Naive thymus-derived CD4-positive, alpha-beta T cell (primary cell): Measurements from ENCODE around the gene ROBO1. TPM values are rescaled to one million over a fixed set of nuclear protein-coding genes. Genes with fewer than 3 reads are reported as not detected.

Experiments
- ATAC-seq: fragments of 150-1000 bp; cut with Tn5 transposase; 2 replicates; pipeline ENCODE4 v1.10.0; 2021; ENCODE audit warnings: mild to moderate bottlenecking, moderate library complexity
- CTCF ChIA-PET: fragments of 350-600 bp; sonication (Branson Sonifier 250); formaldehyde crosslinking; loops from one replicate; lab custom pipeline; 2021; ENCODE audit warnings: antibody characterized with exemption; lab: Charles Lee
- POLR2A ChIA-PET: fragments of 350-600 bp; sonication (Branson Sonifier 250); formaldehyde crosslinking; loops from one replicate; lab custom pipeline; 2021; ENCODE audit warnings: antibody characterized with exemption, inconsistent platforms; lab: Charles Lee
- DNase-seq, 9 donors: peaks; one replicate each; pipeline versions ENCODE4 v3.0.0 to v3.0.0-alpha.2; 2020 to 2022; ENCODE audit warnings: mixed read lengths in 1 of 9
- H3K27ac ChIP-seq: one replicate; pipeline ENCODE4 v1.7.0; 2013; ENCODE audit warnings: mild to moderate bottlenecking, low read depth, low read length, moderate library complexity
- H3K27me3 ChIP-seq, 2 donors: one replicate each; pipeline ENCODE4 v1.7.0; 2013; ENCODE audit warnings: low read length in 2 of 2, mild to moderate bottlenecking in 2 of 2, moderate library complexity in 2 of 2; ENCODE audit not compliant: control insufficient read depth in 2 of 2, insufficient read depth in 2 of 2
- H3K36me3 ChIP-seq, 3 experiments: 1 replicate in 2 of 3; 2 replicates in 1 of 3; pipeline ENCODE4 v1.7.0; 2013; ENCODE audit warnings: low read length in 3 of 3, mild to moderate bottlenecking in 3 of 3, moderate library complexity in 1 of 3; ENCODE audit not compliant: insufficient read depth in 3 of 3, control insufficient read depth in 2 of 3
- H3K4me1 ChIP-seq, 2 donors: one replicate each; pipeline ENCODE4 v1.7.0; 2013; ENCODE audit warnings: low read length in 2 of 2, mild to moderate bottlenecking in 2 of 2, moderate library complexity in 1 of 2; ENCODE audit not compliant: control insufficient read depth in 2 of 2, insufficient read depth in 2 of 2
- H3K4me3 ChIP-seq: 2 replicates; pipeline ENCODE4 v1.7.0; 2013; ENCODE audit warnings: mild to moderate bottlenecking, low read length
- H3K9me3 ChIP-seq, 3 experiments: 1 replicate in 2 of 3; 2 replicates in 1 of 3; pipeline ENCODE4 v1.7.0; 2013; ENCODE audit warnings: low read length in 3 of 3; ENCODE audit not compliant: control insufficient read depth in 2 of 3
- H3K27ac Mint-ChIP-seq, 9 donors: one replicate each; pipeline ENCODE4 v1.8.0; 2020 to 2022; ENCODE audit warnings: mixed read lengths in 9 of 9, mild to moderate bottlenecking in 8 of 9, moderate library complexity in 5 of 9, inconsistent platforms in 2 of 9
- H3K27me3 Mint-ChIP-seq, 5 donors: one replicate each; pipeline ENCODE4 v1.8.0; 2021 to 2022; ENCODE audit warnings: mixed read lengths in 5 of 5, mild to moderate bottlenecking in 1 of 5
- H3K36me3 Mint-ChIP-seq, 5 donors: one replicate each; pipeline ENCODE4 v1.8.0; 2020 to 2022; ENCODE audit warnings: mixed read lengths in 5 of 5, mild to moderate bottlenecking in 3 of 5, inconsistent platforms in 1 of 5
- H3K4me1 Mint-ChIP-seq, 7 donors: one replicate each; pipeline ENCODE4 v1.8.0; 2020 to 2022; ENCODE audit warnings: mixed read lengths in 7 of 7, mild to moderate bottlenecking in 3 of 7, inconsistent platforms in 1 of 7
- H3K4me3 Mint-ChIP-seq, 10 donors: one replicate each; pipeline ENCODE4 v1.8.0; 2020 to 2022; ENCODE audit warnings: mild to moderate bottlenecking in 10 of 10, mixed read lengths in 10 of 10, moderate library complexity in 6 of 10, inconsistent platforms in 2 of 10
- H3K9me3 Mint-ChIP-seq, 11 donors: one replicate each; pipeline ENCODE4 v1.8.0; 2020 to 2022; ENCODE audit warnings: mixed read lengths in 11 of 11, mild to moderate bottlenecking in 4 of 11, inconsistent platforms in 1 of 11, moderate library complexity in 1 of 11
- intact Hi-C, 2 donors: fragments of 100-400 bp; cut with micrococcal nuclease; formaldehyde crosslinking; loops; one replicate each; pipeline ENCODE4 v1.15.1; 2023
- polyA plus RNA-seq, 2 donors: library from polyadenylated mRNA; unstranded; fragments of 300-500 nt; fragmentation: Illumina TruSeq; gene quantifications; one replicate each; pipeline ENCODE4 v1.2.3, GENCODE V29; 2021
- total RNA-seq, 6 experiments: library from RNA in 5 of 6; stranded (reverse) in 5 of 6; gene quantifications; 1 replicate in 5 of 6; 2 replicates in 1 of 6; pipeline ENCODE4 v1.2.3 and lab custom pipeline; 2021 to 2026

The ROBO1 gene
- total and polyA plus RNA-seq, 7 experiments from 2014 or later, result 0.08 to 0.59 (median 0.26) TPM; not detected in 2

- intact Hi-C loops, result no loop called here
- H3K4me1 ChIP-seq, result no peaks in the 10 kb centered on the region
- H3K9me3 Mint-ChIP-seq, result peaks cover 0 to 20% (median 6%) of the 10 kb centered on the region in 11 donors
- H3K4me3 Mint-ChIP-seq, result no peak overlapping the region
- ChIA-PET POLR2A (no interaction called here), CTCF (no interaction called here)
- H3K4me3 ChIP-seq, result no peak overlapping the region
- no peaks in the 10 kb centered on the region for H3K36me3 ChIP-seq
- H3K27me3 ChIP-seq, result no peaks in the 10 kb centered on the region
- H3K9me3 ChIP-seq, result no peaks in the 10 kb centered on the region
- H3K27me3 Mint-ChIP-seq, result no peaks in the 10 kb centered on the region
- no peaks in the 10 kb centered on the region for H3K4me1 Mint-ChIP-seq
- no peak overlapping the region for H3K27ac Mint-ChIP-seq
- ATAC-seq, result no peak
- H3K27ac ChIP-seq, result no peak overlapping the region
- no peak for DNase-seq
- peaks cover 0 to 4% (median 0%) of the 10 kb centered on the region in 5 donors for H3K36me3 Mint-ChIP-seq
Observed at GRCh38 chr3:78940626-78941025, 827.2 kb downstream of the ROBO1 start.

GRCh38 chr3:78940128-78940527 is 827.7 kb downstream of the ROBO1 start:
- H3K4me1 Mint-ChIP-seq, result no peaks in the 10 kb centered on the region
- H3K27ac ChIP-seq, result no peak overlapping the region
- H3K27ac Mint-ChIP-seq, result no peak overlapping the region
- intact Hi-C loops, result no loop called here
- DNase-seq, result no peak
- peaks cover 0 to 16% (median 4%) of the 10 kb centered on the region in 11 donors for H3K9me3 Mint-ChIP-seq
- CTCF ChIA-PET, result no interaction called here
- H3K4me1 ChIP-seq, result no peaks in the 10 kb centered on the region
- no peak overlapping the region for H3K4me3 ChIP-seq
- no peaks in the 10 kb centered on the region for H3K27me3 Mint-ChIP-seq
- POLR2A ChIA-PET, result no interaction called here
- ATAC-seq, result no peak
- no peaks in the 10 kb centered on the region for H3K27me3 ChIP-seq
- H3K4me3 Mint-ChIP-seq, result no peak overlapping the region
- H3K36me3 Mint-ChIP-seq, result peaks cover 0 to 4% (median 0%) of the 10 kb centered on the region in 5 donors
- H3K9me3 ChIP-seq, result no peaks in the 10 kb centered on the region
- H3K36me3 ChIP-seq, result no peaks in the 10 kb centered on the region

GRCh38 chr3:78937475-78937874 is 830.3 kb downstream of the ROBO1 start:
- CTCF ChIA-PET, result no interaction called here
- DNase-seq (no peak), ATAC-seq (no peak)
- POLR2A ChIA-PET, result no interaction called here
- H3K27me3 ChIP-seq, result no peaks in the 10 kb centered on the region
- H3K9me3 ChIP-seq, result no peaks in the 10 kb centered on the region
- H3K4me3 ChIP-seq, result no peak overlapping the region
- intact Hi-C loops, result no loop called here
- H3K27ac ChIP-seq, result no peak overlapping the region
- Mint-ChIP-seq H3K27me3 (no peaks in the 10 kb centered on the region), H3K4me1 (no peaks in the 10 kb centered on the region), H3K36me3 (peaks cover 0 to 4% (median 0%) of the 10 kb centered on the region in 5 donors), H3K9me3 (peaks cover 0 to 18% (median 4%) of the 10 kb centered on the region in 11 donors), H3K27ac (no peak overlapping the region), H3K4me3 (no peak overlapping the region)
- no peaks in the 10 kb centered on the region for H3K36me3 ChIP-seq
- no peaks in the 10 kb centered on the region for H3K4me1 ChIP-seq

GRCh38 chr3:78927759-78928158 is 840.0 kb downstream of the ROBO1 start:
- Histone ChIP-seq H3K36me3 (no peaks in the 10 kb centered on the region), H3K27ac (no peak overlapping the region), H3K9me3 (no peaks in the 10 kb centered on the region), H3K27me3 (no peaks in the 10 kb centered on the region), H3K4me1 (no peaks in the 10 kb centered on the region), H3K4me3 (no peak overlapping the region)
- ChIA-PET CTCF (no interaction called here), POLR2A (no interaction called here)
- H3K27me3 Mint-ChIP-seq, result no peaks in the 10 kb centered on the region
- DNase-seq (no peak), ATAC-seq (no peak)
- no peaks in the 10 kb centered on the region for H3K4me1 Mint-ChIP-seq
- intact Hi-C loops, result no loop called here
- H3K9me3 Mint-ChIP-seq, result peaks cover 0 to 22% (median 2%) of the 10 kb centered on the region in 11 donors
- no peak overlapping the region for H3K27ac Mint-ChIP-seq
- no peak overlapping the region for H3K4me3 Mint-ChIP-seq
- H3K36me3 Mint-ChIP-seq, result peaks cover 0 to 4% (median 0%) of the 10 kb centered on the region in 5 donors

- Histone ChIP-seq H3K27ac (no peak overlapping the region), H3K9me3 (no peaks in the 10 kb centered on the region), H3K27me3 (no peaks in the 10 kb centered on the region), H3K4me3 (no peak overlapping the region), H3K36me3 (no peaks in the 10 kb centered on the region), H3K4me1 (no peaks in the 10 kb centered on the region)
- intact Hi-C loops, result no loop called here
- Mint-ChIP-seq H3K27me3 (no peaks in the 10 kb centered on the region), H3K9me3 (peaks cover 0 to 22% (median 2%) of the 10 kb centered on the region in 11 donors), H3K36me3 (peaks cover 0 to 4% (median 0%) of the 10 kb centered on the region in 5 donors), H3K4me3 (no peak overlapping the region), H3K4me1 (no peaks in the 10 kb centered on the region), H3K27ac (no peak overlapping the region)
- DNase-seq, result no peak
- no peak for ATAC-seq
- POLR2A ChIA-PET, result no interaction called here
- CTCF ChIA-PET, result no interaction called here
Observed at GRCh38 chr3:78926523-78926922, 841.3 kb downstream of the ROBO1 start.

GRCh38 chr3:78924711-78925110 is 843.1 kb downstream of the ROBO1 start:
- no peak for DNase-seq
- no peak overlapping the region for H3K4me3 Mint-ChIP-seq
- peaks cover 0 to 22% (median 2%) of the 10 kb centered on the region in 11 donors for H3K9me3 Mint-ChIP-seq
- intact Hi-C loops, result no loop called here
- POLR2A ChIA-PET, result no interaction called here
- Histone ChIP-seq H3K36me3 (no peaks in the 10 kb centered on the region), H3K4me1 (no peaks in the 10 kb centered on the region), H3K27ac (no peak overlapping the region), H3K27me3 (no peaks in the 10 kb centered on the region), H3K9me3 (no peaks in the 10 kb centered on the region), H3K4me3 (no peak overlapping the region)
- no peak overlapping the region for H3K27ac Mint-ChIP-seq
- no peaks in the 10 kb centered on the region for H3K4me1 Mint-ChIP-seq
- ATAC-seq, result no peak
- H3K27me3 Mint-ChIP-seq, result no peaks in the 10 kb centered on the region
- peaks cover 0 to 4% (median 0%) of the 10 kb centered on the region in 5 donors for H3K36me3 Mint-ChIP-seq
- CTCF ChIA-PET, result no interaction called here

GRCh38 chr3:78919021-78919755 is 848.6 kb downstream of the ROBO1 start:
- CTCF ChIA-PET, result no interaction called here
- Histone ChIP-seq H3K36me3 (no peaks in the 10 kb centered on the region), H3K27me3 (no peaks in the 10 kb centered on the region), H3K4me1 (no peaks in the 10 kb centered on the region), H3K9me3 (no peaks in the 10 kb centered on the region), H3K27ac (no peak overlapping the region), H3K4me3 (no peak overlapping the region)
- H3K36me3 Mint-ChIP-seq, result no peaks in the 10 kb centered on the region
- ATAC-seq, result no peak
- POLR2A ChIA-PET, result no interaction called here
- no peak overlapping the region for H3K27ac Mint-ChIP-seq
- H3K9me3 Mint-ChIP-seq, result no peaks in the 10 kb centered on the region
- intact Hi-C loops, result no loop called here
- H3K4me3 Mint-ChIP-seq, result no peak overlapping the region
- H3K27me3 Mint-ChIP-seq, result no peaks in the 10 kb centered on the region
- no peaks in the 10 kb centered on the region for H3K4me1 Mint-ChIP-seq
- DNase-seq, result no peak
